NCI-H187 treated with DMSO at 0.1 percent for 48 hours (cell line): ENCODE measurements around the gene TAOK3.
"Not testable (repeated sequence)": the region's sequence is repeated elsewhere in the genome, so short reads cannot be mapped to it uniquely, and the experiment has no call there.

Experiments used
- DNase-seq: peaks from one replicate; lab custom pipeline; 2025; lab: John Stamatoyannopoulos, UW

Gene TAOK3

GRCh38 chr12:118336123-118336522 lies 36.6 kb downstream of the TAOK3 start:
- DNase-seq = no peak

DNA sequence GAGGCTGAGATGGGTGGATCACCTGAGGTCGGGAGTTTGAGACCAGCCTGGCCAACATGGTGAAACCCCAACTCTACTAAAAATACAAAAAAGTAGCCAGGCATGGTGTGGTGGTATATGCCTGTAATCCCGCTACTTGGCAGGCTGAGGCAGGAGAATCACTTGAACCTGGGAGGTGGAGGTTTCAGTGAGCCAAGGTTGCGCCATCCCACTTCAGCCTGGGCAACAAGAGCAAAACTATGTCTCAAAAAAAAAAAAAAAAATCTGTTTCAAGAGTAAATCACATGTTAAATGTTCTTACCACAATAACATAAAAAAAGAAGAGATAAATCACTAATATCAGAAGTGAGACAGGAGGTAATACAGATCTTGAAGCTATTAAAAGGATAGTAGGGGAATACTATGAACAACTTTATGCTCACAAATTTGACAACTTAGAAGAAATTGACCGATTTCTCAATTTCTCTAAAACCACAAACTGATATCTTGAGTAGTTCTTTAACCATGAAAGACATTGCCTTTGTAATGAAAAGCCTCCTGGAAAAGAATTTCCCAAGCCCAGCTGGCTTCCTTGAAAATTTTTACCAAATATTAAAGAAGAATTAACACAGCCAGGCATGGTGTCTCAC lies 37.7 kb downstream of the TAOK3 start:
- no peak for DNase-seq

DNA sequence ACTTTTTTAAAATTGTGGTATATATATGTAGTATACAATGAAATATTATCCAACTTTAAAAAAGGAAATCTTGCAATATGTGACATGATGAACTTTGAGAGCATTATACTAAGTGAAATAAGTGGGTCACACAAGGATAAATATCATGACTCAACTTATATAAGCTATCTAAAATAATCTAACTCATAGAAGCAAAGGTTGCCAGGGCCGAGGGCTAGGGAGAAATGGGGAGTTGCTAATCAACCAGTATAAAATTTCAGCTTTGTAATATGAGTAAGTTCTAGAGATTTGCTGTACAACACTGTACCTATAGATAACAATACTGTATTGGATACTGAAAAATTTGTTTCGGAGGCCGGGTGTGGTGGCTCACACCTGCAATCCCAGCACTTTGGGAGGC lies 38.5 kb downstream of the TAOK3 start:
- no peak for DNase-seq

- DNase-seq = no peak
These were observed 40.2 kb downstream of the TAOK3 start for GRCh38 chr12:118332511-118332910.

- no peak for DNase-seq
These were observed 42.2 kb downstream of the TAOK3 start for GRCh38 chr12:118330421-118331018.

GRCh38 chr12:118328486-118329330 lies 44.0 kb downstream of the TAOK3 start:
- no peak for DNase-seq

GRCh38 chr12:118327391-118327790 lies 45.3 kb downstream of the TAOK3 start:
- DNase-seq = no peak

- no peak for DNase-seq
These were observed 45.7 kb downstream of the TAOK3 start for GRCh38 chr12:118326991-118327390.

DNA sequence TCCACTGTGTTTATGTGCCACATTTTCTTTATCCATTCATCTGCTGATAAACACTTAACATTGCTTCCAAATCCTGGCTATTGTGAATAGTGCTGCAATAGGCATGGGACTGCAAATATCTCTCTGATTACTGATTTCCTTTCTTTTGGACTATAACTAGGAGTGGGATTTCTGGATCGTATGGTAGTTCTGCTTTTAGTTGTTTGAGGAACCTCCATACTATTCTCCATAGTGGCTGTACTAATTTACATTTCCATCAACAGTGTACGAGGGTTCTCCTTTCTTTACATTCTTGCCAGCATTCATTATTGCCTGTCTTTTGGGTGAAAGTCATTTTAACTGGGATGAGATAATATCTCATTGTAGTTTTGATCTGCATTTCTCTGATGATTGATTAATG lies 47.6 kb downstream of the TAOK3 start:
- DNase-seq = no peak

- no peak for DNase-seq
These were observed 53.1 kb downstream of the TAOK3 start for GRCh38 chr12:118319627-118320026.

GRCh38 chr12:118318744-118319143 lies 54.0 kb downstream of the TAOK3 start:
- no peak for DNase-seq

DNA sequence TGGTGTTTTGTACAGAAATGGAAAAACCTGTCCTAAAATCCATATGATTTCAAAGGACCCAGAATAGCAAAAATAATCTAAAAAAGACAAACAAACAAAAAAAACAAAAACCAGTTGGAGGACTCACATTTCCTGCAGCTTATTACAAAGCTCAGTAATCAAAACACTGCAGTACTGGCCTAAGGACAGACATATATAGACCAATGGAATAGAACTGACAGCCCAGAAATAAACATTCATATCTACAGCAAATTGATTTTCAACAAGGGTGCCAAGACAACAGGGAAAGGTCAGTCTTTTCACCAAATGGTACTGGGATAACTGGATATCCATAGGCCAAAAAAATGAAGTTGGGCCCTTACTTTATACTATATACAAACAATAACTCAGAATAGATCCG lies 55.0 kb downstream of the TAOK3 start:
- no peak for DNase-seq

DNA sequence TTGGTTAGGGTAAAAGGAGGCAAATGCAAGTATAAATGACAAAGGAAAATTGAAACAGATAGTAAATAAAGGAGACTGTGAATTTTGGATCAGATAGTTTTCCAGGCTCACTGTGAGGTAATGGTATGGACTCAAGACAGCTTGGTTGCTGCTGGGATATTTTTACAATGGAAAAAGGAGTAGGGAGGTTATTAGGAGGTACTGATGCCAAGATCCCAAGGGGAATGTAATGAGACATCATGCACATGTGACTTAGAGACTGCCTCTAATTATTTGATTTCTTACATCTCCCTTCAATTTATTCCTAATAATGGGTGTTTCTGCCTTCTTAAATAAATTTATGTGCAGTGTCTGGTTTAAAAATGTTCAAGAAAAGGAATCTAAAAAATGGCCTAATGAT lies 56.9 kb downstream of the TAOK3 start:
- DNase-seq = no peak

GRCh38 chr12:118312578-118312977 lies 60.1 kb downstream of the TAOK3 start:
- no peak for DNase-seq

- DNase-seq = no peak
These were observed 61.0 kb downstream of the TAOK3 start for GRCh38 chr12:118311666-118312065.

DNA sequence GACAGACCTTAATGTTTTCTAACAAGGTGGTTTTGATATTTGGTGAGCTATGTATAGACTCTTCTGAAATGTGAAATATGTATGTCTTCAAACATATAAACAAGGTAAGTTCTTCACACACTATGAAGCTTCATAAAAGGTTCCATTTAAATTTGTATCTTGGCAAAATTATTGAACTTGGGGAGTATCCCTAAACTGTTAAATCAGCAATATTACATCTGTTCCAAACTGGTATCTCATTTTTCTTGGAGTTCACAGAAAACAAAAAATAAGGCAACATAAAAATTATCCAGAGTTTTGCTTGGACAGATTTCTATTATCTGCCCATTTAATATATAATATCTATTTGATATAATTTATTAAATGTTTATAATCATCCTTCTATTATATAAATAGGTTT lies 62.4 kb downstream of the TAOK3 start:
- no peak for DNase-seq

DNA sequence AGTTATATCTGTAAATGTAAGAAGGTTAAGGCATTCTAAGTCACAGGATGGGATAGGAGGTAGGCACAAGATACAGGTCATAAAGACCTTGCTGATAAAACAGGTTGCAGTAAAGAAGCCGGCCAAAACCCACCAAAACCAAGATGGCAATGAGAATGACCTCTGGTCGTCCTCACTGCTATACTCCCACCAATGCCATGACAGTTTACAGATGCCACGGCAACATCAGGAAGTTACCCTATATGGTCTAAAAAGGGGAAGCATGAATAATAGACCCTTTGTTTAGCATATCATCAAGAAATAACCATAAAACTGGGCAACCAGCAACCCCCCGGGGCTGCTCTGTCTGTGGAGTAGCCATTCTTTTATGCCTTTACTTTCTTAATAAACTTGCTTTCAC lies 64.7 kb downstream of the TAOK3 start:
- DNase-seq = not testable (repeated sequence)

GRCh38 chr12:118307069-118307954 lies 65.4 kb downstream of the TAOK3 start:
- no peak for DNase-seq

DNA sequence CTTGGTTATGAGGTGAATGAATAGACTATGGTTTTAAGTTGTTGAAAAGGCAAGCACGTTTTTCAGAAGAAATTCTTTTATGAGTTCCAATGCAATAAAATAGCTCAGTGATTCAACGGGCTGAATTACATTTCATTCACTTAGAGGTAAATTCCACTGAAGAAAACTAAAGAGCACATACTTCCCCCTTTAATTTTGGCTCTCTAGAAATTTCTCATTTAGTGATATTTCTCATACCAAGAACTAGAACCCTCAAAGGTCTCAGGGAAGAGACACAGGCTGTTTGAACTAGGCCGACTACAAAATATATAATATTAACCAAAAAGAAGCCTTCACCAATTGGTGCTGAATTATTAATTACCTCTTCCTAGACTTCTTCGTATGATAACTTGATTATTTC lies 68.6 kb downstream of the TAOK3 start:
- DNase-seq = no peak

DNA sequence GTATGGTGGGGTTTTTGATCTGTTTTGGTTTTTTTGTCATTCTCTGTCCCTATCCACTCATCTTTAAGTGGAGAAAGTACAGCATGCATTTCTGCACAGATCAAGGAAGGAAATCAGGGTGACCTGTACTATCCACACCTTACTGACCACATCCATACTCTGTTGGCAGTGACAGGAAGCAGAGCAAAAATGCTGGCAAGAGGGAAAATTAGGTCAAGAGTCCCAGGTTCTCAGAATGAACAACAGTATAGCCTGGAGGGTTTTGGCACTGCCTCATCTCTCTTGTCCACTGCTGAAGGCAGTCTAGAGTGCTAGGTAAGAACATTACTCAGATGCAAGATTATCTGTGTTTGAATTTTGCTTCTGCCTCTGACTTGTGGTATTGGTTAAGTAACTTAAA lies 70.7 kb downstream of the TAOK3 start:
- DNase-seq = no peak

DNA sequence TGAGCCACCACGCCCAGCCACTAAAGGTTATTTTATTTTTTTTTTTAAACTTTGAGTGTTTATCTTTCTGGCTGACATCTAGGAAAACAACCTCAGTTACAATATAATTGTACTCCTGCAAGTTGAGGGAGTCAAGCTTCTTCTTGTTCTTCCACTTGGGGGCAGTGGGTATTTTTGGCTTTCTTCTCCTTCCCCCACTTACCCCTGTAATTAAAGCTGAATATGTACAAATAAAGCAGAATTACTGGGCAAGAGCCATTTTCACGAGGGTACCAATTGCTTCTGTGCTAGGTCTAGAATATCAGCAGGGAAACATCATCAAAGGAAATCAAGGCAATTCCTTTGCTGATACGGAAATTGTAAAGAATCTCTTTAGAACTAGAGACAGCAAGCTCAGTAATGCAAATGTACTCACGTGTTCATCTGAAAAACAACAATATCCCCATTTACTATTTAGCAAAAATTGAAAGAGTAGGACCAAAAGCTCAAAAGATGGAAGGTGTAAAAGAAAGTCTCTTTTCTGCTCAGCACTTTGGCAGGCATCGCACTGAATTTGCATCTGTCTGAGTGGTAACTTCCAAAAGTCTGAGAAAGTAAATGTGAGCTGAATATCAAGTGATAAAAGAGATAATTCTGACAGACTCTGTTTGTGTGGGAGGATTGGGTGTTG lies 72.8 kb downstream of the TAOK3 start:
- DNase-seq = no peak

DNA sequence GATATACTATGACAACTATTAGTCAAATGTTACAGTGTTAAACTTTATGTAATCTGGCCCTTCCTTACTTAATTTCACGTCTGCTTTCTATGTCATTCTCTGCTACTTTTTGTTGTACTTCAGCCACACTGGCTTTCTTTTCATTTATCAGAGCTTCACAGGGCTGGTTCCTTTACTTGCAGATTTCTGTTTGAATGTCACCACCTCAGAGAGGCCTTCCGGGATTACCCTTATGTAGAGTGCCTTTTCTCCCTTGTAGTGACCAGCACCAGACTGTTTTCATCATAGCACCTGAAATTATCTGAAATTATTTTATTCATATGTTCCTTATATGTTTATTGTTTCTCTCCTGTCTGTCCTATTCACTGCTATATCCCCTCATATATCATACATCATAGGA lies 75.4 kb downstream of the TAOK3 start:
- no peak for DNase-seq
